GM21390 (cell line): ENCODE data around the gene TMEM256.

Source experiments
- ATAC-seq: cut with Tn5 transposase; IDR thresholded peaks from one replicate; pipeline ENCODE4 v1.9.1; 2021; ENCODE audit not compliant: unreplicated experiment

TMEM256 gene

GRCh38 chr17:7403977-7404736 lies at the start of gene TMEM256:
TMEM256 (minus strand) TSS chr17:7404097; CDS start chr17:7404084, 13 bp downstream.
- peak; percentile 92 for ATAC-seq

- no peak for ATAC-seq
Measured at GRCh38 chr17:7448461-7448860, 44.6 kb upstream of the TMEM256 start.

- no peak for ATAC-seq
Measured at GRCh38 chr17:7445619-7445968, 41.7 kb upstream of the TMEM256 start.

- no peak for ATAC-seq
Measured at GRCh38 chr17:7444682-7445618, 41.1 kb upstream of the TMEM256 start, which contains the start of gene CHRNB1. CHRNB1 (plus strand) TSS chr17:7445061; CDS start chr17:7445128, 67 bp downstream.

GRCh38 chr17:7443499-7444485 lies 39.9 kb upstream of the TMEM256 start:
- no peak for ATAC-seq

- ATAC-seq, result no peak
Measured at GRCh38 chr17:7442142-7442541, 38.2 kb upstream of the TMEM256 start.

- ATAC-seq, result no peak
Measured at GRCh38 chr17:7441266-7441665, 37.4 kb upstream of the TMEM256 start.

GRCh38 chr17:7440834-7441195 lies 36.9 kb upstream of the TMEM256 start:
- no peak for ATAC-seq

GRCh38 chr17:7440113-7440833 lies 36.4 kb upstream of the TMEM256 start:
- no peak for ATAC-seq

GRCh38 chr17:7439462-7440112 lies 35.7 kb upstream of the TMEM256 start, which contains the start of gene FGF11:
FGF11 (plus strand) TSS chr17:7439512; CDS start chr17:7439621, 109 bp downstream.
- ATAC-seq, result no peak

- no peak for ATAC-seq
Measured at GRCh38 chr17:7438656-7439460, 35.0 kb upstream of the TMEM256 start.

- ATAC-seq, result no peak
Measured at GRCh38 chr17:7437950-7438614, 34.2 kb upstream of the TMEM256 start.

- ATAC-seq, result no peak
Measured at GRCh38 chr17:7437369-7437863, 33.5 kb upstream of the TMEM256 start.

- ATAC-seq, result no peak
Measured at GRCh38 chr17:7436556-7437368, 32.9 kb upstream of the TMEM256 start.

GRCh38 chr17:7435676-7436555 lies 32.0 kb upstream of the TMEM256 start:
- peak; percentile 20 for ATAC-seq

- no peak for ATAC-seq
Measured at GRCh38 chr17:7432296-7432695, 28.4 kb upstream of the TMEM256 start.
